ENCODE measurements around the gene UCP3.

- TF ChIP-seq CTCF (IDR thresholded peaks at IDR 0.05) (no peak), POLR2A (IDR thresholded peaks at IDR 0.05) (no peak)
These were observed 17.3 kb downstream of the UCP3 start for GRCh38 chr11:73991471-73992006.
